WTC11 (cell line): Measurements from ENCODE around the gene AGBL1.

Source experiments
- ATF1 ChIP-seq: sonication (generic); formaldehyde crosslinking; IDR thresholded peaks from 2 replicates; pipeline ENCODE4 v1.8.1; 2023; ENCODE audit warnings: mild to moderate bottlenecking, moderate library complexity, missing genetic modification reagents
- CBFB ChIP-seq: sonication (generic); formaldehyde crosslinking; IDR thresholded peaks from 2 replicates; pipeline ENCODE4 v1.8.1; 2022; ENCODE audit warnings: mild to moderate bottlenecking, low read depth, missing genetic modification reagents
- CTCF ChIP-seq: fragments of 200-600 bp; IDR thresholded peaks from 2 replicates; pipeline ENCODE4 v1.8.0; 2022; ENCODE audit warnings: antibody characterized with exemption
- ELF4 ChIP-seq: sonication (generic); formaldehyde crosslinking; IDR thresholded peaks from 2 replicates; pipeline ENCODE4 v1.8.1; 2022; ENCODE audit warnings: low read depth, mild to moderate bottlenecking, moderate library complexity, missing genetic modification reagents
- ERG ChIP-seq: fragments of 250-450 bp; sonication (Bioruptor Pico); IDR thresholded peaks from 2 replicates; pipeline ENCODE4 v1.8.0; 2021; ENCODE audit warnings: mild to moderate bottlenecking
- FOXK1 ChIP-seq: sonication (generic); formaldehyde crosslinking; IDR thresholded peaks from 2 replicates; pipeline ENCODE4 v1.8.0; 2022; ENCODE audit warnings: mild to moderate bottlenecking, moderate library complexity, missing genetic modification reagents
- FOXP4 ChIP-seq: sonication (generic); formaldehyde crosslinking; IDR thresholded peaks from 2 replicates; pipeline ENCODE4 v1.8.0; 2022; ENCODE audit warnings: mild to moderate bottlenecking, missing genetic modification reagents
- JUN ChIP-seq: sonication (generic); formaldehyde crosslinking; IDR thresholded peaks from 2 replicates; pipeline ENCODE4 v1.8.0; 2023; ENCODE audit warnings: mild to moderate bottlenecking, missing genetic modification reagents
- NR1H2 ChIP-seq: sonication (generic); formaldehyde crosslinking; IDR thresholded peaks from 2 replicates; pipeline ENCODE4 v1.9.0; 2021; ENCODE audit warnings: mild to moderate bottlenecking, moderate library complexity, missing genetic modification reagents
- TCF7 ChIP-seq: sonication (generic); formaldehyde crosslinking; IDR thresholded peaks from 2 replicates; pipeline ENCODE4 v1.8.0; 2022; ENCODE audit warnings: mild to moderate bottlenecking, low read depth, missing genetic modification reagents, moderate library complexity
- ZBTB43 ChIP-seq: sonication (generic); formaldehyde crosslinking; IDR thresholded peaks from 2 replicates; pipeline ENCODE4 v1.8.1; 2023; ENCODE audit warnings: mild to moderate bottlenecking, missing genetic modification reagents
- TF ChIP-seq, protein P1 (sequence below): sonication (generic); formaldehyde crosslinking; IDR thresholded peaks from 2 replicates; pipeline ENCODE4 v1.8.1; 2023; ENCODE audit warnings: mild to moderate bottlenecking, missing genetic modification reagents
- TF ChIP-seq, protein P2 (sequence below): sonication (generic); formaldehyde crosslinking; IDR thresholded peaks from 2 replicates; pipeline ENCODE4 v1.8.1; 2023; ENCODE audit warnings: mild to moderate bottlenecking, missing genetic modification reagents, moderate library complexity
- TF ChIP-seq, protein P3 (sequence below): sonication (generic); formaldehyde crosslinking; IDR thresholded peaks from 2 replicates; pipeline ENCODE4 v1.8.0; 2022; ENCODE audit warnings: mild to moderate bottlenecking, missing genetic modification reagents

GRCh38 chr15:86300390-86301125 lies 220.9 kb downstream of the AGBL1 start:
- TF ChIP-seq ATF1 (no peak), TCF7 (no peak), CBFB (CRISPR knock-in tag) (no peak), CTCF (no peak), FOXP4 (no peak), ERG (CRISPR knock-in tag) (no peak), ZBTB43 (no peak), NR1H2 (CRISPR knock-in tag) (no peak), JUN (CRISPR knock-in tag) (no peak), ELF4 (CRISPR knock-in tag) (no peak), FOXK1 (no peak)
- TF ChIP-seq, protein P1, sequence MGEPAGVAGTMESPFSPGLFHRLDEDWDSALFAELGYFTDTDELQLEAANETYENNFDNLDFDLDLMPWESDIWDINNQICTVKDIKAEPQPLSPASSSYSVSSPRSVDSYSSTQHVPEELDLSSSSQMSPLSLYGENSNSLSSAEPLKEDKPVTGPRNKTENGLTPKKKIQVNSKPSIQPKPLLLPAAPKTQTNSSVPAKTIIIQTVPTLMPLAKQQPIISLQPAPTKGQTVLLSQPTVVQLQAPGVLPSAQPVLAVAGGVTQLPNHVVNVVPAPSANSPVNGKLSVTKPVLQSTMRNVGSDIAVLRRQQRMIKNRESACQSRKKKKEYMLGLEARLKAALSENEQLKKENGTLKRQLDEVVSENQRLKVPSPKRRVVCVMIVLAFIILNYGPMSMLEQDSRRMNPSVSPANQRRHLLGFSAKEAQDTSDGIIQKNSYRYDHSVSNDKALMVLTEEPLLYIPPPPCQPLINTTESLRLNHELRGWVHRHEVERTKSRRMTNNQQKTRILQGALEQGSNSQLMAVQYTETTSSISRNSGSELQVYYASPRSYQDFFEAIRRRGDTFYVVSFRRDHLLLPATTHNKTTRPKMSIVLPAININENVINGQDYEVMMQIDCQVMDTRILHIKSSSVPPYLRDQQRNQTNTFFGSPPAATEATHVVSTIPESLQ (CRISPR knock-in tag): no peak
- TF ChIP-seq, protein P2, sequence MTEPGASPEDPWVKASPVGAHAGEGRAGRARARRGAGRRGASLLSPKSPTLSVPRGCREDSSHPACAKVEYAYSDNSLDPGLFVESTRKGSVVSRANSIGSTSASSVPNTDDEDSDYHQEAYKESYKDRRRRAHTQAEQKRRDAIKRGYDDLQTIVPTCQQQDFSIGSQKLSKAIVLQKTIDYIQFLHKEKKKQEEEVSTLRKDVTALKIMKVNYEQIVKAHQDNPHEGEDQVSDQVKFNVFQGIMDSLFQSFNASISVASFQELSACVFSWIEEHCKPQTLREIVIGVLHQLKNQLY (CRISPR knock-in tag): no peak
- TF ChIP-seq, protein P3, sequence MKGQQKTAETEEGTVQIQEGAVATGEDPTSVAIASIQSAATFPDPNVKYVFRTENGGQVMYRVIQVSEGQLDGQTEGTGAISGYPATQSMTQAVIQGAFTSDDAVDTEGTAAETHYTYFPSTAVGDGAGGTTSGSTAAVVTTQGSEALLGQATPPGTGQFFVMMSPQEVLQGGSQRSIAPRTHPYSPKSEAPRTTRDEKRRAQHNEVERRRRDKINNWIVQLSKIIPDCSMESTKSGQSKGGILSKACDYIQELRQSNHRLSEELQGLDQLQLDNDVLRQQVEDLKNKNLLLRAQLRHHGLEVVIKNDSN: no peak
